ENCODE data around the gene UTP25.

DNA sequence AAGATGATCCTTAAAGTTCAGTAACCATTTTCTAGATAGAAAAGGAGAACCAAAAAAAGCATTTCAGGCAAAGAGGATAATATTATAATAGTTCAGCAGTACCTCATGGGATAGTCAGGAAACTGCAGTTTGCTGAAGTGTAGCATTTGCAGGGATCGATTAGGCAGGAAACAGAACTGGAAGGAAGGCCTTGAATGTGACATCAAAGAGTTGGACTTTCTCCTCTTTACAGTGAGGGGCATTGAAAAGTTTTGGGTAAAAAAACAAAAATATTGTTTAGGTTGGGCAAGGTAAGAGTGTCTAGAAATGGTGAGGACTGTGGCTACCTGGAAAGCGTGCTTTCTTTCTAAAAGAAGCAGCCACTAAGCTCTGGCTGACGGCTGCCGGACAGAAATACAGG, 13.9 kb upstream of the UTP25 start:
- TF ChIP-seq, protein P1, sequence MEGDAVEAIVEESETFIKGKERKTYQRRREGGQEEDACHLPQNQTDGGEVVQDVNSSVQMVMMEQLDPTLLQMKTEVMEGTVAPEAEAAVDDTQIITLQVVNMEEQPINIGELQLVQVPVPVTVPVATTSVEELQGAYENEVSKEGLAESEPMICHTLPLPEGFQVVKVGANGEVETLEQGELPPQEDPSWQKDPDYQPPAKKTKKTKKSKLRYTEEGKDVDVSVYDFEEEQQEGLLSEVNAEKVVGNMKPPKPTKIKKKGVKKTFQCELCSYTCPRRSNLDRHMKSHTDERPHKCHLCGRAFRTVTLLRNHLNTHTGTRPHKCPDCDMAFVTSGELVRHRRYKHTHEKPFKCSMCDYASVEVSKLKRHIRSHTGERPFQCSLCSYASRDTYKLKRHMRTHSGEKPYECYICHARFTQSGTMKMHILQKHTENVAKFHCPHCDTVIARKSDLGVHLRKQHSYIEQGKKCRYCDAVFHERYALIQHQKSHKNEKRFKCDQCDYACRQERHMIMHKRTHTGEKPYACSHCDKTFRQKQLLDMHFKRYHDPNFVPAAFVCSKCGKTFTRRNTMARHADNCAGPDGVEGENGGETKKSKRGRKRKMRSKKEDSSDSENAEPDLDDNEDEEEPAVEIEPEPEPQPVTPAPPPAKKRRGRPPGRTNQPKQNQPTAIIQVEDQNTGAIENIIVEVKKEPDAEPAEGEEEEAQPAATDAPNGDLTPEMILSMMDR (IDR thresholded peaks at IDR 0.05; ENCODE audit: poor library complexity, severe bottlenecking), result no peak
- TF ChIP-seq, protein P2, sequence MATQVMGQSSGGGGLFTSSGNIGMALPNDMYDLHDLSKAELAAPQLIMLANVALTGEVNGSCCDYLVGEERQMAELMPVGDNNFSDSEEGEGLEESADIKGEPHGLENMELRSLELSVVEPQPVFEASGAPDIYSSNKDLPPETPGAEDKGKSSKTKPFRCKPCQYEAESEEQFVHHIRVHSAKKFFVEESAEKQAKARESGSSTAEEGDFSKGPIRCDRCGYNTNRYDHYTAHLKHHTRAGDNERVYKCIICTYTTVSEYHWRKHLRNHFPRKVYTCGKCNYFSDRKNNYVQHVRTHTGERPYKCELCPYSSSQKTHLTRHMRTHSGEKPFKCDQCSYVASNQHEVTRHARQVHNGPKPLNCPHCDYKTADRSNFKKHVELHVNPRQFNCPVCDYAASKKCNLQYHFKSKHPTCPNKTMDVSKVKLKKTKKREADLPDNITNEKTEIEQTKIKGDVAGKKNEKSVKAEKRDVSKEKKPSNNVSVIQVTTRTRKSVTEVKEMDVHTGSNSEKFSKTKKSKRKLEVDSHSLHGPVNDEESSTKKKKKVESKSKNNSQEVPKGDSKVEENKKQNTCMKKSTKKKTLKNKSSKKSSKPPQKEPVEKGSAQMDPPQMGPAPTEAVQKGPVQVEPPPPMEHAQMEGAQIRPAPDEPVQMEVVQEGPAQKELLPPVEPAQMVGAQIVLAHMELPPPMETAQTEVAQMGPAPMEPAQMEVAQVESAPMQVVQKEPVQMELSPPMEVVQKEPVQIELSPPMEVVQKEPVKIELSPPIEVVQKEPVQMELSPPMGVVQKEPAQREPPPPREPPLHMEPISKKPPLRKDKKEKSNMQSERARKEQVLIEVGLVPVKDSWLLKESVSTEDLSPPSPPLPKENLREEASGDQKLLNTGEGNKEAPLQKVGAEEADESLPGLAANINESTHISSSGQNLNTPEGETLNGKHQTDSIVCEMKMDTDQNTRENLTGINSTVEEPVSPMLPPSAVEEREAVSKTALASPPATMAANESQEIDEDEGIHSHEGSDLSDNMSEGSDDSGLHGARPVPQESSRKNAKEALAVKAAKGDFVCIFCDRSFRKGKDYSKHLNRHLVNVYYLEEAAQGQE (IDR thresholded peaks at IDR 0.05; ENCODE audit: borderline replicate concordance), result no peak
- no peak for TF ChIP-seq POLR2AphosphoS5 (IDR thresholded peaks at IDR 0.05)
